H1 (cell line): ENCODE measurements around the gene NAGS. TPM values are rescaled to one million over a fixed set of nuclear protein-coding genes. Genes with fewer than 3 reads are reported as not detected.

Source experiments
- CTBP2 ChIP-seq: IDR thresholded peaks from 2 replicates; pipeline ENCODE4 v1.7.0; 2011; ENCODE audit warnings: borderline replicate concordance, mild to moderate bottlenecking, moderate library complexity, mixed read lengths, low read length; ENCODE audit not compliant: insufficient read depth, insufficient read length
- HDAC2 ChIP-seq, 2 experiments: fragments of 300-600 bp in 1 of 2; sonication (generic) in 1 of 2; IDR thresholded peaks; 2 replicates each; pipeline ENCODE4 v1.6.1; 2011 to 2012; ENCODE audit warnings: low read depth in 2 of 2, low read length in 2 of 2, mild to moderate bottlenecking in 2 of 2, moderate library complexity in 2 of 2, borderline replicate concordance in 1 of 2, inconsistent platforms in 1 of 2
- RAD21 ChIP-seq, 2 experiments: IDR thresholded peaks in 1 of 2; conservative IDR thresholded peaks in 1 of 2; 2 replicates each; pipeline ENCODE4 v1.6.1; 2011; ENCODE audit warnings: low read depth in 2 of 2, low read length in 2 of 2, improper control_type of control experiment in 1 of 2, inconsistent platforms in 1 of 2, mild to moderate bottlenecking in 1 of 2, moderate library complexity in 1 of 2
- SP4 ChIP-seq: IDR thresholded peaks from 2 replicates; pipeline ENCODE4 v1.6.1; 2012; ENCODE audit warnings: low read length, inconsistent platforms
- polyA plus RNA-seq, 7 experiments: library from polyadenylated mRNA; depleted of rRNA in 3 of 7; stranded (reverse) in 5 of 7; unstranded in 2 of 7; fragments of >200 nt in 5 of 7; fragments of 200-250 nt in 2 of 7; gene quantifications; 1 replicate in 5 of 7; 2 replicates in 1 of 7; 4 replicates in 1 of 7; pipeline versions ENCODE4 v1.2.1 to v1.2.3, GENCODE V29; 2011 to 2013; ENCODE audit warnings: missing spikeins in 2 of 7, mixed read lengths in 2 of 7
- total RNA-seq: library from RNA; stranded (reverse); fragmentation: NEBNext Ultra II Directional; extraction: Animal tissue kit (Norgen Biotek cat#: 25700); gene quantifications from 2 replicates; pipeline ENCODE4 v1.2.1, GENCODE V29; 2021
- TF ChIP-seq, protein P1 (sequence below): fragments of 300-600 bp; sonication (generic); IDR thresholded peaks from 2 replicates; pipeline ENCODE4 v1.7.1; 2012; ENCODE audit warnings: low read length, moderate library complexity, mild to moderate bottlenecking, inconsistent platforms; ENCODE audit not compliant: insufficient replicate concordance
- TF ChIP-seq, protein P2 (sequence below): IDR thresholded peaks from 2 replicates; pipeline ENCODE4 v1.6.1; 2012; ENCODE audit warnings: inconsistent platforms

The NAGS gene
- total and polyA plus RNA-seq, 2 of the 8 experiments (the other 6 are each of a cell fraction or from before 2014, with no cell fraction given) = 4.0 to 5.1 TPM

GRCh38 chr17:43970366-43970765 is 34.1 kb upstream of the NAGS start (continued):
- TF ChIP-seq, protein P1, sequence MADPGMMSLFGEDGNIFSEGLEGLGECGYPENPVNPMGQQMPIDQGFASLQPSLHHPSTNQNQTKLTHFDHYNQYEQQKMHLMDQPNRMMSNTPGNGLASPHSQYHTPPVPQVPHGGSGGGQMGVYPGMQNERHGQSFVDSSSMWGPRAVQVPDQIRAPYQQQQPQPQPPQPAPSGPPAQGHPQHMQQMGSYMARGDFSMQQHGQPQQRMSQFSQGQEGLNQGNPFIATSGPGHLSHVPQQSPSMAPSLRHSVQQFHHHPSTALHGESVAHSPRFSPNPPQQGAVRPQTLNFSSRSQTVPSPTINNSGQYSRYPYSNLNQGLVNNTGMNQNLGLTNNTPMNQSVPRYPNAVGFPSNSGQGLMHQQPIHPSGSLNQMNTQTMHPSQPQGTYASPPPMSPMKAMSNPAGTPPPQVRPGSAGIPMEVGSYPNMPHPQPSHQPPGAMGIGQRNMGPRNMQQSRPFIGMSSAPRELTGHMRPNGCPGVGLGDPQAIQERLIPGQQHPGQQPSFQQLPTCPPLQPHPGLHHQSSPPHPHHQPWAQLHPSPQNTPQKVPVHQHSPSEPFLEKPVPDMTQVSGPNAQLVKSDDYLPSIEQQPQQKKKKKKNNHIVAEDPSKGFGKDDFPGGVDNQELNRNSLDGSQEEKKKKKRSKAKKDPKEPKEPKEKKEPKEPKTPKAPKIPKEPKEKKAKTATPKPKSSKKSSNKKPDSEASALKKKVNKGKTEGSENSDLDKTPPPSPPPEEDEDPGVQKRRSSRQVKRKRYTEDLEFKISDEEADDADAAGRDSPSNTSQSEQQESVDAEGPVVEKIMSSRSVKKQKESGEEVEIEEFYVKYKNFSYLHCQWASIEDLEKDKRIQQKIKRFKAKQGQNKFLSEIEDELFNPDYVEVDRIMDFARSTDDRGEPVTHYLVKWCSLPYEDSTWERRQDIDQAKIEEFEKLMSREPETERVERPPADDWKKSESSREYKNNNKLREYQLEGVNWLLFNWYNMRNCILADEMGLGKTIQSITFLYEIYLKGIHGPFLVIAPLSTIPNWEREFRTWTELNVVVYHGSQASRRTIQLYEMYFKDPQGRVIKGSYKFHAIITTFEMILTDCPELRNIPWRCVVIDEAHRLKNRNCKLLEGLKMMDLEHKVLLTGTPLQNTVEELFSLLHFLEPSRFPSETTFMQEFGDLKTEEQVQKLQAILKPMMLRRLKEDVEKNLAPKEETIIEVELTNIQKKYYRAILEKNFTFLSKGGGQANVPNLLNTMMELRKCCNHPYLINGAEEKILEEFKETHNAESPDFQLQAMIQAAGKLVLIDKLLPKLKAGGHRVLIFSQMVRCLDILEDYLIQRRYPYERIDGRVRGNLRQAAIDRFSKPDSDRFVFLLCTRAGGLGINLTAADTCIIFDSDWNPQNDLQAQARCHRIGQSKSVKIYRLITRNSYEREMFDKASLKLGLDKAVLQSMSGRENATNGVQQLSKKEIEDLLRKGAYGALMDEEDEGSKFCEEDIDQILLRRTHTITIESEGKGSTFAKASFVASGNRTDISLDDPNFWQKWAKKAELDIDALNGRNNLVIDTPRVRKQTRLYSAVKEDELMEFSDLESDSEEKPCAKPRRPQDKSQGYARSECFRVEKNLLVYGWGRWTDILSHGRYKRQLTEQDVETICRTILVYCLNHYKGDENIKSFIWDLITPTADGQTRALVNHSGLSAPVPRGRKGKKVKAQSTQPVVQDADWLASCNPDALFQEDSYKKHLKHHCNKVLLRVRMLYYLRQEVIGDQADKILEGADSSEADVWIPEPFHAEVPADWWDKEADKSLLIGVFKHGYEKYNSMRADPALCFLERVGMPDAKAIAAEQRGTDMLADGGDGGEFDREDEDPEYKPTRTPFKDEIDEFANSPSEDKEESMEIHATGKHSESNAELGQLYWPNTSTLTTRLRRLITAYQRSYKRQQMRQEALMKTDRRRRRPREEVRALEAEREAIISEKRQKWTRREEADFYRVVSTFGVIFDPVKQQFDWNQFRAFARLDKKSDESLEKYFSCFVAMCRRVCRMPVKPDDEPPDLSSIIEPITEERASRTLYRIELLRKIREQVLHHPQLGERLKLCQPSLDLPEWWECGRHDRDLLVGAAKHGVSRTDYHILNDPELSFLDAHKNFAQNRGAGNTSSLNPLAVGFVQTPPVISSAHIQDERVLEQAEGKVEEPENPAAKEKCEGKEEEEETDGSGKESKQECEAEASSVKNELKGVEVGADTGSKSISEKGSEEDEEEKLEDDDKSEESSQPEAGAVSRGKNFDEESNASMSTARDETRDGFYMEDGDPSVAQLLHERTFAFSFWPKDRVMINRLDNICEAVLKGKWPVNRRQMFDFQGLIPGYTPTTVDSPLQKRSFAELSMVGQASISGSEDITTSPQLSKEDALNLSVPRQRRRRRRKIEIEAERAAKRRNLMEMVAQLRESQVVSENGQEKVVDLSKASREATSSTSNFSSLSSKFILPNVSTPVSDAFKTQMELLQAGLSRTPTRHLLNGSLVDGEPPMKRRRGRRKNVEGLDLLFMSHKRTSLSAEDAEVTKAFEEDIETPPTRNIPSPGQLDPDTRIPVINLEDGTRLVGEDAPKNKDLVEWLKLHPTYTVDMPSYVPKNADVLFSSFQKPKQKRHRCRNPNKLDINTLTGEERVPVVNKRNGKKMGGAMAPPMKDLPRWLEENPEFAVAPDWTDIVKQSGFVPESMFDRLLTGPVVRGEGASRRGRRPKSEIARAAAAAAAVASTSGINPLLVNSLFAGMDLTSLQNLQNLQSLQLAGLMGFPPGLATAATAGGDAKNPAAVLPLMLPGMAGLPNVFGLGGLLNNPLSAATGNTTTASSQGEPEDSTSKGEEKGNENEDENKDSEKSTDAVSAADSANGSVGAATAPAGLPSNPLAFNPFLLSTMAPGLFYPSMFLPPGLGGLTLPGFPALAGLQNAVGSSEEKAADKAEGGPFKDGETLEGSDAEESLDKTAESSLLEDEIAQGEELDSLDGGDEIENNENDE = no peak
- TF ChIP-seq HDAC2 (IDR thresholded peaks at IDR 0.05; ENCODE audit: borderline replicate concordance in 1 of 2, low read depth in 2 of 2, low read length in 2 of 2) (no peak), SP4 (no peak), RAD21 (IDR thresholded peaks at IDR 0.05 in 1 of 2, conservative IDR thresholded peaks at IDR 0.05 in 1 of 2; ENCODE audit: low read depth in 2 of 2, low read length in 2 of 2) (no peak), CTBP2 (no peak)
- TF ChIP-seq, protein P2, sequence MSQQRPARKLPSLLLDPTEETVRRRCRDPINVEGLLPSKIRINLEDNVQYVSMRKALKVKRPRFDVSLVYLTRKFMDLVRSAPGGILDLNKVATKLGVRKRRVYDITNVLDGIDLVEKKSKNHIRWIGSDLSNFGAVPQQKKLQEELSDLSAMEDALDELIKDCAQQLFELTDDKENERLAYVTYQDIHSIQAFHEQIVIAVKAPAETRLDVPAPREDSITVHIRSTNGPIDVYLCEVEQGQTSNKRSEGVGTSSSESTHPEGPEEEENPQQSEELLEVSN = no peak
